Fibroblast of lung (primary cell): Measurements from ENCODE around the gene CHRM4.

ENCODE experiments used
- EZH2 ChIP-seq: IDR thresholded peaks from 2 replicates; pipeline ENCODE4 v1.5.1; 2012; ENCODE audit warnings: low read length, control low read depth, mild to moderate bottlenecking; ENCODE audit errors: missing control alignments
- TF ChIP-seq, protein P1 (sequence below), 2 donors: IDR thresholded peaks in 1 of 2; conservative IDR thresholded peaks in 1 of 2; 1 replicate in 1 of 2; 2 replicates in 1 of 2; pipeline ENCODE4 v1.5.1; 2011 to 2012; ENCODE audit warnings: low read length in 2 of 2, control low read depth in 1 of 2, inconsistent platforms in 1 of 2, low read depth in 1 of 2, mild to moderate bottlenecking in 1 of 2

DNA sequence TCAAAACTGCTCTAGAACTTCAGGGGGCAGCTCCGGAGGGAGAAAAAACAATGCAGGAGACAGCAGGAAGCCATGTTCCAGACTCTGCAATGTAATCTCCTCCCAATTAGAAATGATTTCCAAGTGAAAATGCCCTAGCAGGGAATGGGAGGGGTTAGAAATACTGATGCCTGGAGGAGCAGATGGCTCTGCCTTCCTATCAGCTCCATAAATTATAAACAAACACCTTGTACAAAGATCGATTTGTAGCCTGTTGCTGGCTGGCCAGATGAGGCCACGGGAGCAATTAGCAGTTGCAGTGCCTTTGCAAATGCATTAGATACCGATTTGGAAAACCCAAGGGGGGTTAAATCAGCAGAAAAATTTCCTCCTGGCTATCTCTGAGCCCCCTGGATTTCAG, 46.6 kb upstream of the CHRM4 start:
- TF ChIP-seq, protein P1, sequence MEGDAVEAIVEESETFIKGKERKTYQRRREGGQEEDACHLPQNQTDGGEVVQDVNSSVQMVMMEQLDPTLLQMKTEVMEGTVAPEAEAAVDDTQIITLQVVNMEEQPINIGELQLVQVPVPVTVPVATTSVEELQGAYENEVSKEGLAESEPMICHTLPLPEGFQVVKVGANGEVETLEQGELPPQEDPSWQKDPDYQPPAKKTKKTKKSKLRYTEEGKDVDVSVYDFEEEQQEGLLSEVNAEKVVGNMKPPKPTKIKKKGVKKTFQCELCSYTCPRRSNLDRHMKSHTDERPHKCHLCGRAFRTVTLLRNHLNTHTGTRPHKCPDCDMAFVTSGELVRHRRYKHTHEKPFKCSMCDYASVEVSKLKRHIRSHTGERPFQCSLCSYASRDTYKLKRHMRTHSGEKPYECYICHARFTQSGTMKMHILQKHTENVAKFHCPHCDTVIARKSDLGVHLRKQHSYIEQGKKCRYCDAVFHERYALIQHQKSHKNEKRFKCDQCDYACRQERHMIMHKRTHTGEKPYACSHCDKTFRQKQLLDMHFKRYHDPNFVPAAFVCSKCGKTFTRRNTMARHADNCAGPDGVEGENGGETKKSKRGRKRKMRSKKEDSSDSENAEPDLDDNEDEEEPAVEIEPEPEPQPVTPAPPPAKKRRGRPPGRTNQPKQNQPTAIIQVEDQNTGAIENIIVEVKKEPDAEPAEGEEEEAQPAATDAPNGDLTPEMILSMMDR (conservative IDR thresholded peaks at IDR 0.05 in 1 of 2, IDR thresholded peaks at IDR 0.05 in 1 of 2; ENCODE audit: low read depth in 1 of 2, low read length in 2 of 2) = no peak
- no peak for TF ChIP-seq EZH2
